ENCODE results near the gene SFMBT2.

GRCh38 chr10:7111561-7111960 lies 299.3 kb downstream of the SFMBT2 start:
- TF ChIP-seq CTCF (IDR thresholded peaks at IDR 0.05) = no peak
- no peak for TF ChIP-seq POLR2A (IDR thresholded peaks at IDR 0.05)

Measured in suprapubic skin (tissue), 3 donors.